Activated CD4-positive, alpha-beta T cell treated with anti-CD3 and anti-CD28 coated beads for 24 hours (primary cell): ENCODE measurements around the gene PLA2G2E.

Experiments
- DNase-seq, 2 donors: peaks; one replicate each; pipeline ENCODE4 v3.0.0-alpha.2; 2020; ENCODE audit warnings: low read depth in 2 of 2

PLA2G2E gene, protein sequence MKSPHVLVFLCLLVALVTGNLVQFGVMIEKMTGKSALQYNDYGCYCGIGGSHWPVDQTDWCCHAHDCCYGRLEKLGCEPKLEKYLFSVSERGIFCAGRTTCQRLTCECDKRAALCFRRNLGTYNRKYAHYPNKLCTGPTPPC

DNA sequence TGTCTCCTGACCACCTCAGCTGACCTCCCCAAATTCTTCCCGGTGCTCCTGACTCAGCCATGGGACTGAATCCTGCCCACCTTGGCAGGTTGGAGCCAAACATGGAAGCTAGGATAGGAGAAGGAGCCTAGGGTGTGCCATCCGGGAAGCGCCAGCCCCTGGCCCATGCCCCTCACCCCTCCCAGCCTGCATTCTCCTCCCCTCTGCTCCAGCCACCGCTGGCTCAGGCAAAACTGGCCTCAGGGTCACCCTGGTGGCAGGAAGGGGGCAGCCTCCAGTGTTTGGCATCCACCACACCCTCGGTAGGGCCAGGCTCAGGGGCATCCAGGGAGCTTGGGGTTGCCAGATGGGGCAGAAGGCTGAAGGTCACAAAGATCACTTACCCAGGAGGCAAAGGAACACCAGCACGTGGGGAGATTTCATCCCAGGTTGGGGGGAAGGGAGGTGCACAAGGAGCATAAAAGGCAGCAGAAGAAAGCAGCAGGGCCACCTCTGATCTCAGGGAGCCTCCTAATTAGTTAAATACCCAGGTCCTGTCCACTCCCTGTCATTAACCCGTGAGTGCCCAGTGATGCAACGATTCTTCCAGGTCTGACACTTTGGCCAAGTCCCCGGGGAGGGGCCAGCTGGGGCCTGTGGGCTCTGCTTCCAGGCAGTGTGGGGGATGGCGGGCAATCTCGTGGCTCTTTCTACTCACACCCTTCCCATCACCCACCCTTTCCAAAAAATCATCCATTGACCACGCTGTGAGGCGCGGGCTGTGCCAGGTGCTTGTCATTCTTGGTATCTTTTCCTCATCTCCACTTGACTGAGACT, at the start of gene PLA2G2E:
Gene PLA2G2E (minus strand): TSS at position 481 of the 816 bp plus-strand sequence. CDS start 58 bp downstream, at position 423.
- no peak for DNase-seq

DNA sequence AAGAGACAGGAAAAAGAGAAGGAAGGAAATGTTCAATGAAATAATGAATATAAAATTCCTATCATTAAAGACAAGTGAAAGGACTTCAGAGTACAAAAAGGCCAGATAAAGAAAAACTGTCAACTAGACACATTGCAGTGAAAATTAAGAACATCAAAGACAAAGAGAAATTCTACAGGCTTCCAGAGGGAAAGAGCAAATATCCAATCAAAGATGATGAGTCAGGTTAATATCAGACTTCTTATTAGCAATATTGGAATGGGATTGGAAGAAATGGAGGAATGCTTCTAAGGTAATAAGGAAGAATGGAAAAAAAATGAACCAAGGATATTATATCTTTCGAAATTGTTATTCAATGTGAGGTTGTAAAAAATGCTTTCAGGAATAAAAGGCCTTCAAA, 48.2 kb upstream of the PLA2G2E start:
- DNase-seq: no peak

DNA sequence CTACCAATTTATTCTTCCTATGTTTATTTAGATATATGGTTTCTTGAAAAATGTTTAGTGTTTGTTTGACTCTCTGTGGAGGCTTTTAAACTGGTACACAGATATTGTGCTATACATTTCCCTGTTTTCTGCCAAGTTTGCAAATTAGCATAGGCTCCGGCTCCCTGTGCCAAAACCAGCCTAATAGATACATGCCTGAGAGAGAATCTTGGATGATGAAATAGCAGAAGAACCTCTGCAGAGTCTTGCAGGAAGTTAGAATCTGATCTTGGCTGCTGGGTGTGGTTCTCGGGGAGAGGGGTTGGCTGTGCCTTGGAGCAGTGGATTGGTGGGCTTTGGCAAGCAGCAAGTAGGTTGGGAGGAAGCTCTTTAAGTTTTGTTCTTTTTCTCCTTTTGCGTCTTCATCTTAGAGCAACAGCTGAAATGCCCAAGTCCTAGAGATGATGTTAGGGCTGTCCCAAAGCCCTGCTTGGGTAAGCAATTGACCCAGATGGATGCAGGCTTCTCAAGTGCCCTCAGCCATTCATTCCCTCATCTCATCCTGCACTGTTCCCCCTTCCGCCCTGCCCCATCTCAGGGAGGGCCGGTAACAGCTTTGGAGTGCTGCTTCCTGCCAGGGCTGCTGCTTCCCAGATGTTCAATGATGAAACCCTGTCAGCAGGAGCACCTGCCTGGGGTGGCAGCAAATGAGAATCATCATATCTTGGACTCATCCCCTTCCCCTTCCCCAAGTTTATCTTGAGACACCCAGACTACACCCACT, 46.7 kb upstream of the PLA2G2E start:
- no peak for DNase-seq

DNA sequence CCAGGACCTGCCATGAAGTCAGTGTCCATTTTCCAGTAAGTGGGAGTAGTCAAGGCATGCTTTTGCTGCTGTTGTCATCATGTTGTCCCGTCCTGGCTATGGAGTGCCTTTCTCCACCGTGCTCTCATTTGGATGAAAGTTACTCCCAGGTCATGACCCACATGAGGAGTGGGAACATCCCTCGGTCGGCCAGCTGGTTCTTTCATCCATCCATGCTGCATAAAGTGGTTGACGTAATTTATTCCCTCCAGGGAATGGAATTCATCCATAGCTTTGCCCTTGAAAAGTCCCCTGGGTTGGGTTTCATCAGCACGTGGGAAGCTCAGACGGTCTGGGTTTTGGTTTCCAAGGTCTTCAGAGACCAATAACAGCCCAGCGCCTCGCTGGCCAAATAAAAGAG, 44.4 kb upstream of the PLA2G2E start:
- no peak for DNase-seq

DNA sequence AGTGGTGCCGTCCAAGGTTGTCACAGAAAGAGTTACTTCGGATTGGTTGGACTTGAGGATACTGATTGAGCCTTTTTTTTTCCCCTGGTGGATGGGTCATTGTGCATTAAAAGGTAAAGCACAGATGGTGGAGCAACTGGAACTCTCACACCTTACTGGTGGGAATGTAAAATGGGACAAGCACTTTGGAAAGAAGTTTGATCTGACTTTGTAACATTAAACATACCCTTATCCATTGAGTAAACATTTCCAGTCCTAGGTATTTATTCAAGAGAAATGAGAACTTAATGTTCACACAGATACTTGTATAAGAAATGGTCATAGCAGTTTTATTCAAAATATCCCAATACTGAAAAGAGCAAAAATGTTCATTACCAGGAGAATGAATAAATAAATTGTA, 41.1 kb upstream of the PLA2G2E start:
- DNase-seq: no peak

DNA sequence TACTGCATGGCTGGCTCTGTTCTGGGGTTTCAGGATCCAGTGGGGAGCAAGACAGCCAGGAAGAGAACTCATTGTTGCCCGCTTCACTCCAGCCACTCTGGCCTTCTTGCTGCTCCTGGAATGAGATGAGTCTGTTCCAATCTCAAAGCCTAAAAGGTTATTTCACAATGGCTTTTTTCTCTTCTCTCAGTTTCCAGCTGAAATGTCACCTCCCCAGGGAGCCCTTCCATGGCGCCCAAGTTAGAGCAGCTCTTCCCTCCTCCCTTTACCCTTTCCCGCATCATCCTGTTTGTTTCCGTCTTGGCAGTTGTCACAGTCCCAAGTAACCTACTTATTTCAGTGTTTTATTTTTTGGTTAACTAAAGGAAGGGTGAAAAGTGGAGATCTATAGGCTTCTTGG, 40.2 kb upstream of the PLA2G2E start:
- DNase-seq: no peak

DNA sequence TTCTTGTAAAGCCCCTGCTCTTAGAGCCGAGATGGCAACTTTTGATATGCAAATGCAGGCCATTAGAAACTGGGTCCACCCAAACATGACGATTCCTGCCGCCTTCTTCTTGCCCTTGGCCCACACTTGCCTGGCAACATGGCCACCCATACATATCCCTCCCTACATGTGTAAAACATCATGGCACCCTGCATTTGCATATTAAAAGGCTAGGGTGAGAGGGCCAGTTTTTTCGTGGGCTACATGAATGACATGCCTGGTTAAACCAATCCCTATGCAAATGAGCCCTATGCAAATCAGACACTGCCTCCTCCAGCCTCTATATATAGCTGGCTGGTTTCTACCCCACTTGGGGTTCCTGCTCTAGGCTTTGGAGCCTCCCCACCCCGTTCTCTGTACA, 37.2 kb upstream of the PLA2G2E start:
- DNase-seq: no peak

DNA sequence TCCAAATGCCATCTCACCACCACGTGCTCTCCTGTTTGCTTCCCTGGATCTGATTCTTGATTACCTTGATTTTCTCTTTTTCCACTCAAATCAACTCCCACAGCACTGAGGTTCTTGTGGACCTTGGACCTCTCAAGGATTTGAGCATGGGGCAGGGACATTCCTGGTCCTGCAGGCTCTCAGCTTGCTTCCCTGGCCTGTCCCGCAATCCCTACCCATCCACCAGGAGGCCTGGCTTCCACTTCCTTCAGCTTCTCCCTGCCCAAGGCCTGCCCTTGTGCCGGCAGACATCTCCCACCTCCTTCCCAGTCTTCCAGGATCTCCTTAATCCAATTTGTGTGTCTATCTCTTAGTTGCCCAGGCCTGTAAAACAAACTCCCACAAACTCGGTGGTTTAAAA, 34.4 kb upstream of the PLA2G2E start:
- DNase-seq: no peak

DNA sequence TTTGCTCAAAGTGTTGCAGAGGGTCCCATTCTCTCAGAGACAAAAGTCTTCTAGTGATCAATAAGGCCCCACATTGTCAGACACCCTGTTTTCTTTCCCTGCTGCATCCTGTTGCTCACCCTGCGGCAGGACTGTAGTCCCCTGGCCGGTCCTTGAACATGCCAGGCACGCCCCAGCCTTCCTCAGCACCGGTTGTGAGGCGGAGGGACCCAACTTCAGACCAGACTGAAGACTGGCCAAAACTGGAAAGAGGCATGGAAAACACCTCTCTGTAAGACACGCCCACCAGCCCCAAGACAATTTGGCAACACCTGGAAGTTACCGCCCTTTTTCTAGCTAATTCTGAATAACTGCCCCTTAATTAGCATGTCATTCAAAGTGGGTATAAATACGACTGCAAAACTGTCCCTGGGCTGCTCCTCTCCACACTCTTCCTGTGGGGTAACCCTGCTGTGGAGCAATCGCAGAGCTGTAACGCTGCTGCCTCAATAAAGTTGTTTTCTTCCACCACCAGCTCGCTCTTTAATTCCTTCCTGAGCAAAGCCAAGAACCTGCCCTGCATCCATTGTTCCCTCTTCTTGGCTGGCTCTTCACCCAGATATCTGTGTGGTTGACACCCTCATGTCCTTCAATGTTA, 32.2 kb upstream of the PLA2G2E start:
- DNase-seq: no peak

DNA sequence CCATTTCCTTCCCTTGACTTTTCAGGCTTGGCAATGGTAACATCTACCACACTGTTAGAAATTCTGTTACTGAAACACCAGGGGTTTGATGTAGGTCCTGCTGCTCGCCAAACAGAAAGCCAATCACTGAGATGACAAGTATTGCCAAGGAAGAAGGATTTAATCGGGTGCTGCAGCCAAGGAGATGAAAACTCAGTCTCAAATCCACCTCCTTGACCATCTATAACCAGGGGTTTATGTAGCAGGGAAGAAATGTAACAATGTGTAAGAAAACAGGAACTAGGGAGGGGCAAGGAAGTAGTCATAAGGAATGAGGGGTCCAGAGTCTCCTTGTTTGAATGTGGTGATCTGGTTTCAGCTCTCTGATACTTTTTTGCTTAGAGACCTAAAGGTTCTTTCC, 30.6 kb upstream of the PLA2G2E start:
- DNase-seq: no peak

DNA sequence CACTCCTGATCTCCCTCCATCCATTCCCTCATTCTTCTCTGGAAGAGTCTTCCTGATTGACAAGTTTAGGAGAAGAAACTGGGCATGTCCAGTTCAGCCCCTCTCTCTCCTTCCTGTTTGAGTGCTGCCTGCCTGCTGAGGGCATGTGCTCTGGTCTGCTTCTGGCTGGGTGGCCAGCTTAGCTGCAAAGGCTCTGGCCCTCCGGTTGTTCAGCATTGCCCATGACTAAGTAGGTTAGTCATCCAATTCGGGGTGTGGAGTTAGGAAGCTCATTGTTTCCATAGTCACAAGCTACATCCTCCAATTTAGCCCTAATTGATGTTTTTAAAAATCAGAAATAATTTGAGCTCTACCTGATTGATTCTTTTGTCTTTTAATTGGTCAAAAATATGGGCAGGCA, 25.6 kb upstream of the PLA2G2E start:
- no peak for DNase-seq

DNA sequence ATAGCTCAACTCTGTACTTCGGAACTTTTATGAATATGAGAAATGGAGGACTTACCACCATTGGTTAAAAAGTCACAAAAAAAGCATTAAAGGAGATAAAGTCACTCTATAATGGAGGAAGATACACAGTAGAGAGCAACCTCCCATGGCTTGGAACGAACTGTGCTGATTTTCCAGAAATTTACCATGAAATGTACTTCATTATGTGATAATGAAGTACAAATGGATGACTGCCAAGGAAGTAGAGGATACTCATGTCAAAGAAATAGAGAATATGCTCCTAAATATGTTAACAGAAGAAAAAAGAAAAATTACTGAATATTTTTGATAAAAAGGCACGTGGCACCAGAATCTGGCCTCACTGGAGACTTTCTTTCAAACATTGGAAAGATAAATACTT, 23.6 kb upstream of the PLA2G2E start:
- DNase-seq: no peak

DNA sequence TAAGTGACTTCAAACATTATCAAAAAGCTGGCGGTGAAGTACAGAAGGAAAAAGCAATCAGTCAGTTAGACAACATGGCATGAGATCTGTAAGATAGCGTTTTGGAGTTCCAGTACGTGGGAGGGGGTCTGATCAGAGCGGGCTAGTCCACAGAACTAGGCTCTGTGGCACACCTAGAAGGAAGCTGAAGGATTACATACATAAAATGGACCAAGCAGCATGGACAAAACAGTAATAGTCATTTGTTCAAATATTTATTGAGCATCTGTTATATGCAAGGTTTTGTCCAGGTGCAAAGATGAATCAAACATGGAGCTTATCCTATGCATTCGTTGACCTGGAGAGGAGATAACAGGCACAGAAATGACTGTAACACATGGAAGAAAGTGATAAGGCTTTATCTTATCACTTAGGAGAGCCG, 22.9 kb upstream of the PLA2G2E start:
- DNase-seq: no peak

DNA sequence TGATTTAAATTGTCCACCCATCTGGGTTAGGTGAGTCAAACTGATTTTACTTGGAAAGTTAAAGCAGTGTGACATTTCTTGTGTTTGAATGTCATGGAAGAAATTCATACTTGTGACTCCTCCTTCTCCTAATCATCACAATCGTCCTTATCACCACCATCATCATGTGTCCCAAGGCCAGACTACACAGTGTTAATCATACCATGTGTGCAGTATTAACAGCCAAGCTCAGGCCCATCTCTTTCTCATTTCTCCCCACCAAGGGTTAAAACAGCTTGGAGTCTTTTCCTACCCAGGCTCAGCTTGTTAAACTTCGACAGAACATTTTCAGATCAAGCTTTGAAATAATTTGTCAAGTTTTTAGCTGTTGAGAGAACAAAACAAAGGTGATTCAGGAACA, 22.5 kb upstream of the PLA2G2E start:
- DNase-seq: no peak

DNA sequence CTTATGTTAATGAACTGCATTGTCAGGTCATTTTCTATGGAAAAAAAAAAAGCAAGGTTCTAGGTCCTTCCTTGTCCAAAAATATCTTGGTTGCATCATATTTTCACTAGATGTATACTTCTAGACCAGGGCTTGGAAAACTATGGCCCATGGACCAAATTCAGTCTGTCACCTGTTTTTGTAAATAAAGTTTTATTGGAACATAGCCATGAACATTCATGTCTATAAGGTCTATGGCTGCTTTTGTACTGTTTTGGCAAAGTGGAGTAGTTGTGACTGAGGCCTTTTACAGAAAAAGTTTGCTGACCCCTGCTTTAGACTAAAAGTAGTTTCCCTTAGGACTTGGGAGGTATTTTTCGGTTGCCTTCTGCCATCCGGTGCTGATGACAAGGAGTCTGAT, 19.2 kb upstream of the PLA2G2E start:
- no peak for DNase-seq

DNA sequence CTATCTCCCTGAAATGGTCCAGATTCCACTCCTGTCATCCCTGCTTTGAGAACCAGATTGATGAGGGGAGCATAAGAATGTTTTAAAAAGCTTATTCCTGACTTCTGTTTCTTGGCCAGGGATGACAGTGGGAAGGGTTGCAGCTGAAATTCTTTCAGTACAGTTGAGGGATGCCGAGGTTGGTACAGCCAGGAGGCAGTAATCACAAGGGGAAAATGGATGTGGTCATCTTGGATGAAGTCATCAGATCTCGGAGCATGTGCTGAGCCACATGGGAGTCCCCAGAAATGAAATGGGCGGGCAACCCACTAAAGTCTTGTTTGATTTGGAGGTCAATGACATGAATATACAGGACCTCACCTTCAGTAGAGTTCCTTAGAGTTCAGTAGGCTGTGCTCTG, 18.7 kb upstream of the PLA2G2E start:
- no peak for DNase-seq

DNA sequence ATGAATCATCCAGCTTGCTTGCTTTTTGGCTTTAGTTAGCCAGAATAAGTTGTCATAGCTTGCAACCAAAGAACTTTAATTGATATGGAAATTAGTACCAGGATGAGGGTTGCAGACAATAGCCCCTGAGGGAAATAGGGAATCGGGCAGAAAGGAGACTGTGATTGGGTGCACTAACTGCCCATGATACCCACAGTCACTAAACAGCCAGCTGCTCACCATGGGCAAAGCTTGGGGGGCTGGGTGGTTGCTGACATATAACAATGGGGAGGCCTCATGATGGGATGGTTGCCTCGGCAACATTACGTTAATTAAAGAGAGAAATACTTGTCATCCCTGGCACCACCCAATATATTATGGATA, 17.8 kb upstream of the PLA2G2E start:
- no peak for DNase-seq

DNA sequence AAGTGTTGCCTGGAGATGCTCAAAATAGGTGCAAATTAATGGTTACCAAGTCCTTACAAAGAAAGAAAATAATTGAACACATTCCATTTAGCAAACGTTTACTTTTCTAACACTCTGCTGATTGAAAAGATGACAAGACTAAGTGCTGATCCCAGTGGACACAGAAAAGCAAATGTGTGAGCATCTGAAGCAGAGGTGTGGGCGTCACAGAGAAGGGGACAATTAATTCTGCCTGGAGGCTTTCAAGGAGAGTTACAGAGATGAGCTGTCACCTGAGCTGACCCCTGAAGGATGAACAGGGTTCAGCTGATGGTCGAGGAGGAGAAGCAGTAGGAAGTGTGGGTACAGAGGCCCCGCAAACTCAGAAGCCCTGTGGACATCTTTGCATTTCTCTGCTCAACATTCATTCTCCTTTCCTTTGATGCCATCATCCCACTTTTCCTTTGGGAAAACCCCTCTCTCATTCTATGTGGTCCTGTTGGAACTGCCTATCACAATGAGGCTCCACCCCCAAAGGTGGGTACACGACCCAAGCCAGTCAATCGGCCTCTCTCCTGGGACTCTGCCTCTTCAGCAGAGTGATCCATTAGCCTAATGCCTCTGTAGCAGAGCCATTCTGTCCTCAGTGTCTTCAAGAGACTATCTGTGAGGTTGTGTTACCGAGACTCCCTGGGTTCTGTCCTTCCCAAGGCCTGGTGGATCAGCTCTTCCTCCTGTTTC, 17.2 kb upstream of the PLA2G2E start:
- no peak for DNase-seq

DNA sequence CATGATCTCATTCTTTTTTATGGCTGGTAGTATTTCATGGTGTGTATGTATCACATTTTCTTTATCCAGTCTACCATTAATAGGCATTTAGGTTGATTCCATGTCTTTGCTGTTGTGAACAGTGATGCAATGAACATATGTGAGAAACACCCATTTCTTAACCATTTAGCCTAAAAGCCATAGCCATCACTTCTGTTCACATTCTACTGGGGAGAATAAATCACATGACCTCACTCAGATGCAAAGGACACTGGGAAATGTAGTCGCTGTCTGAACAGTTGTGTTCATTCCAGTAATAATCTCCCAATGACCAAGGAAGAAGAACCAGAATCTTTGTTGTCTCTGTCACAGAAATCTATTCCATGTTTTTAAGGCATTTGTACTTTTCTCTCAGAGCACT, 15.1 kb upstream of the PLA2G2E start:
- DNase-seq: no peak

DNA sequence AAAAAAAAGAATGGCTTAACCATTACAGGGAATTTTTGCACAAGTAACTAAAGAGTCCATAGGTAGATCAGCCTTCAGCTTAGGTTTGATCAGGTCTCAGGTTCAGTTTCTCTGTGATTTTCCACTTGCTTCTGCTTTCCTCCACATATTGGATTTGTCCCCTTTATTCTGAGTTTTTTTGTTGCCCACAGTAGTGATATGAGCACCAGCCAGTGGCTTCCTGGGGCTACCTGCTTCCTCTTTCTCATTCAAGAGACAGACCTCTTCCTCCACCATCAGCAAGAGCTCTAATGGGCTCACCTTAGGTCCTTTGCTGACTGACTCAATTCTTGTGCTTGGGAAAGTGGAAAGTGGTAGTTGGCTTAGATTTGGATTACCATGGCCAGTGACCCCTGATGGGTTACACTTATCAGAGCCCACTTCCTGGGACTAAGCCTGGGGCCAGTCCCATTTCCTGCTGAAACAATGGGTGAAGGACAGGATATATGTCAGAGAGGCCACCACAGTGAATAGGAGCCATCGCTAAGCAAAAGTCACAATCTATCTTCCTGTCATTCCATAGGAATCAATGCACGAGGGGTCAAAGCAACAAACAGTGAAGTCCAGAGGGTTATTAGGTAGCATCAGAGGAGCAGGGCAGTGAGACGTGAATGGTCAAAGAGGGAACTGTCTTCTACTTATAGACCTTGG, 12.8 kb upstream of the PLA2G2E start:
- no peak for DNase-seq

DNA sequence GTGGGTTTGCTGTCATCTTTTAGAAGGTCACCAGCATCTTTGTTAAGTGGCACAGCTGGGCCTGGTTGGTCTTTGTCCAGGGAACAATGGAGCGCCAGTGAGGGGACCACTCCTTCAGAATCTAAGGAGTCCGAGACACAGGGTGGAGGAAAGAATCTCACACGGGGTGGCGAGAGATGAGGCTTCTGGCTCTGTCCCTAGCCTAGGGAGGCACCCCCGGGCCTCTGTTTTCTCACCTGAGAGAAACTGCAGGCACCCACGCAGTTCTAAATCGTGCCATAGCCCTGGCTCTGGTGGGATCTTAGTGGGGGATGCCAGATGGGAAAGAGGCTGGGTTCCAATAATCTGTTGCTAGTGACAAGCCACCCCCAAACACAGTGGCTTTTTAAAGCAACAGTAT, 10.9 kb upstream of the PLA2G2E start:
- no peak for DNase-seq
